SKM-1 (cell line): ENCODE measurements around the gene HYAL4.
"Not testable (repeated sequence)": the region's sequence is repeated elsewhere in the genome, so short reads cannot be mapped to it uniquely, and the experiment has no call there.

Experiments used
- DNase-seq: peaks from one replicate; lab custom pipeline; 2025; ENCODE audit not compliant: unreplicated experiment; lab: John Stamatoyannopoulos, UW

The HYAL4 gene

GRCh38 chr7:123844712-123845219 is at the start of gene HYAL4:
Gene HYAL4, plus strand, starts transcription at chr7:123845169. Its CDS starts 23,105 bp downstream, at chr7:123868274.
- no peak for DNase-seq

GRCh38 chr7:123795917-123796316 is 49.1 kb upstream of the HYAL4 start:
- DNase-seq: no peak

GRCh38 chr7:123796568-123796967 is 48.4 kb upstream of the HYAL4 start:
- no peak for DNase-seq

- peak; percentile 14 for DNase-seq
Observed at GRCh38 chr7:123797673-123798531, 47.1 kb upstream of the HYAL4 start.

GRCh38 chr7:123798532-123799188 is 46.3 kb upstream of the HYAL4 start:
- no peak for DNase-seq

- no peak for DNase-seq
Observed at GRCh38 chr7:123802249-123802648, 42.7 kb upstream of the HYAL4 start.

GRCh38 chr7:123805287-123805686 is 39.7 kb upstream of the HYAL4 start:
- DNase-seq: no peak

- no peak for DNase-seq
Observed at GRCh38 chr7:123809471-123809870, 35.5 kb upstream of the HYAL4 start.

GRCh38 chr7:123811056-123811455 is 33.9 kb upstream of the HYAL4 start:
- no peak for DNase-seq

GRCh38 chr7:123816916-123817315 is 28.1 kb upstream of the HYAL4 start:
- no peak for DNase-seq

GRCh38 chr7:123819001-123819400 is 26.0 kb upstream of the HYAL4 start:
- no peak for DNase-seq

- DNase-seq: not testable (repeated sequence)
Observed at GRCh38 chr7:123819795-123820194, 25.2 kb upstream of the HYAL4 start.

GRCh38 chr7:123820864-123821263 is 24.1 kb upstream of the HYAL4 start:
- DNase-seq: no peak

GRCh38 chr7:123821320-123821719 is 23.6 kb upstream of the HYAL4 start:
- no peak for DNase-seq

- DNase-seq: no peak
Observed at GRCh38 chr7:123823898-123824753, 20.8 kb upstream of the HYAL4 start.

- no peak for DNase-seq
Observed at GRCh38 chr7:123824754-123825067, 20.3 kb upstream of the HYAL4 start.

- no peak for DNase-seq
Observed at GRCh38 chr7:123828805-123829204, 16.2 kb upstream of the HYAL4 start.

GRCh38 chr7:123836656-123837055 is 8.3 kb upstream of the HYAL4 start:
- DNase-seq: no peak

GRCh38 chr7:123839106-123839505 is 5.9 kb upstream of the HYAL4 start:
- DNase-seq: not testable (repeated sequence)

- not testable (repeated sequence) for DNase-seq
Observed at GRCh38 chr7:123844142-123844541, 827 bp upstream of the HYAL4 start.

GRCh38 chr7:123845823-123846216 is 851 bp downstream of the HYAL4 start:
- DNase-seq: no peak
